ENCODE measurements around the gene TRAF7.
"Not testable (repeated sequence)": the region's sequence is repeated elsewhere in the genome, so short reads cannot be mapped to it uniquely, and the experiment has no call there.

Gene TRAF7

DNA sequence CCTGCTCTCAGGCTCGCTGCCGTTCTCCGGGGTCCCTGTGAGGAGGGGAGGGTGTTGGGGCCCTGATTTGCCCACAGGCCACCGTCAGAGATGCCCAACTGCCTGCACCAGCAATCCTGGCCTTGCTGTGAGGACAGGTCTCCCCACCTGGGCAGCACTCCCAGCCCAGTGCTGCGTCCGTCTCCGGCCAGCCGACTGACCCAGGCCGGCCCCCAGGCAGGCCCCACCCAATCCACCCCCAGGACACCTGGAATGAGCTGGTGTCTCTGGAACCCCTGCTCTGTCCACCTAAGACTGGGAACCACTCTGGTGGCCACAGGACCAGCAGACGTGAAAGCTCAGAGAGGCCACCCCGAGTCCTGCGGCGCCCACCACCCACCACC, 40.0 kb upstream of the TRAF7 start:
- in situ Hi-C loops (cut with MboI; ENCODE audit: low sequenced_read_pairs, unreplicated experiment): no loop called here
- no peak for DNase-seq (ENCODE audit: low spot score)
- TF ChIP-seq CTCF (IDR thresholded peaks at IDR 0.05; ENCODE audit: borderline replicate concordance, control extremely low read depth, extremely low read depth, insufficient read depth, missing control alignments): no peak

DNA sequence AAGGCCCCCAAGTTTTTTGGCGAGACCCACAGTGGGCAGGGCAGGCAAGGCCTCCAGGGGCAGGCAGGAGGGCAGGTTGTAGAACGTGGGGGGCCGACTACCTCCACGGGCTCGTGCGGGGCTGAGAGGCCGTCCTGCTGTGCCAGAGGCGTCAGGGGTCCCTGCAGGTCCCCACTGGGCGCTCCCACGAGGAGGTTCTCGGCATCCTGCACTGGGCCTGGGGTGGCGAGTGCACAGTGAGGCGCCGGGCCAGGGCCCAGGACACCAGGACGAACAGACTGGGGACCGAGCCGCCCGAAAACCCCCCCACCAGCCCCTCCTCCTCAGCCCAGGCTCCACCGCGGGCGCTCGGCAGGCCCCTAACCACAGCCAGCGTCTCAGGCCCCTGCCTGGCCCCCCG, 39.2 kb upstream of the TRAF7 start:
- DNase-seq (ENCODE audit: low spot score); in situ Hi-C loops (cut with MboI; ENCODE audit: low sequenced_read_pairs, unreplicated experiment): not testable (repeated sequence)

DNA sequence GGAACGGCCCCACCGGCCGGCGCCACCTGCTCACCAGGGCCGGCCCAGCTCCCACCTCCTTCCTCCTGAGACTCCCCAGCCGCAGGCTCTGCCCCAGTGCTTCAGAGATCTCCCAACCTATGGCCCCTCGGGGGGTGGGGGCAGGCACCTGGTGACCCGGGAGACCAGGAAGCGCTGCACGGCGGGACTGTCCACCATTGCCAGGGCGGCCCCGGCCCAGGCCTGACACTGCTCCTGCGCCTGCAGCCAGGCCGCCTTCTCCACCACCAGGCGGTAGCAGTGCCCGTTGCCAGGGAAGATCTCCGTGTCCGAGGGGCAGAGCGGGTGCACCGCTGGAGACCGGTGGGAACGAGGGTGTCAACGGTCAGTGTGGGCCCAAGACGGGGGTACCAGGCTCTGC, 38.2 kb upstream of the TRAF7 start:
- in situ Hi-C loops (cut with MboI; ENCODE audit: low sequenced_read_pairs, unreplicated experiment); DNase-seq (ENCODE audit: low spot score): not testable (repeated sequence)

- in situ Hi-C loops (cut with MboI; ENCODE audit: low sequenced_read_pairs, unreplicated experiment); DNase-seq (ENCODE audit: low spot score): not testable (repeated sequence)
Observed at GRCh38 chr16:2117960-2118722, 37.4 kb upstream of the TRAF7 start.

- peak; percentile 31 for TF ChIP-seq CTCF (IDR thresholded peaks at IDR 0.05; ENCODE audit: borderline replicate concordance, control extremely low read depth, extremely low read depth, insufficient read depth, missing control alignments)
- DNase-seq (ENCODE audit: low spot score): peak; percentile 51
- in situ Hi-C loops (cut with MboI; ENCODE audit: low sequenced_read_pairs, unreplicated experiment): not testable (repeated sequence)
Observed at GRCh38 chr16:2121325-2121724, 34.3 kb upstream of the TRAF7 start.

DNA sequence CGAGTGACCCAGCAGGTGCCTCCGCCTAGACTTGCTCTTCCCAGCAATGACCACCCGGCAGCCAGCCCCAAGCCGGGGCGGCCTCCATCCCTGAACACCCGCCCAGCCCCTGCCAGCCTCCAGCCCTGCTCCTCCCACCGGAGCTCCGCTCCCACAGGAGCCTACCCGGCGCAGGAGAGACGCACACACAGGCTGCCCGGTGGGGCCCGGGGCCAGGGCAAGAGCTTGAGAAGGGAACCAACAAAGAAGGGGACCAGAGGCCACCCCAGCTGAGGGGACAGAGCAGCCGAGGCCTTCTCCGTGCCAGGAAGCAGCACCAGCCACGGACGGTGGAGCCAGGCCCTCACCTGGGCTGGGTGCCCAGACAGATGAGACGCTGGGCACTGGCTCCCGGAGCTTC, 33.7 kb upstream of the TRAF7 start:
- in situ Hi-C loops (cut with MboI; ENCODE audit: low sequenced_read_pairs, unreplicated experiment): no loop called here

GRCh38 chr16:2122429-2122828, 33.2 kb upstream of the TRAF7 start:
- TF ChIP-seq CTCF (IDR thresholded peaks at IDR 0.05; ENCODE audit: borderline replicate concordance, control extremely low read depth, extremely low read depth, insufficient read depth, missing control alignments): no peak
- DNase-seq (ENCODE audit: low spot score): no peak
- in situ Hi-C loops (cut with MboI; ENCODE audit: low sequenced_read_pairs, unreplicated experiment): no loop called here

More for the DNA sequence above, 33.7 kb upstream of the TRAF7 start:
- TF ChIP-seq CTCF (IDR thresholded peaks at IDR 0.05; ENCODE audit: borderline replicate concordance, control extremely low read depth, extremely low read depth, insufficient read depth, missing control alignments): no peak
- DNase-seq (ENCODE audit: low spot score): no peak

DNA sequence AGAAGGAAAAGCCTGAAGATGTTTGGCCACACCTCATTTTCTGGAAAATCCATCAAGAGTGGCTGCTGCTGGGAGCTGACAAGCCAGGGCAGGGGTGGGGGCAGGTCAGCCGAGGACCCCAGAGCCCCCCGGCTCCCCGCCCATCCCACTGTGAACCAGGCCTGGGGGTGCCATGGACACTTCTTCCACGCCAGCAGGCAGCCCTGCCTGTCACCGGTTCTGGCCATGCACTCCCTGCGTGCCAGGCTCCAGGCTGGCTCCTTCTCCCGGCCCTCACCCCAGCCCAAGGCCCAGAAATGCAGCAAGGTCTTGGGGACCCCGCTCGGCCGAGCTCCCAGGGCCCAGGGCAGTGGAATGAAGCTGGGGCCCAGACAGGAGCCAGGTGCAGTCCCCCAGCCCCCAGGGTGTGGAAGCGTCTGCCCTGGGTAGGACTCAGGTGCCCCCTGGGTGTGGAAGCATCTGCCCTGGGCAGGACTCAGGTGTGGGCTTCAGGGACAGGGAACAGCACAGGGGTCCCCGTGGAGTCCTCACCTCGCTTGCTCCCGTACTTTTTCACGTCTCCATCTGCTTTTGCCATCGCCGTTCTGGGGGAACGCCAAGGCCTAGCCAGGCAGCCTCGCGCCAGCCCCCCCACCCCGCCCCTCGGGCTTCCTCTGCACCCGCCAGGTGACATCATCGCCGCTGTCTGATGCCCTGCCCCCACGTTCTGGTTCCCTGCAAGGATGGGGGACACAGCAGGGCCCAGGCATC, 32.5 kb upstream of the TRAF7 start:
- DNase-seq (ENCODE audit: low spot score); in situ Hi-C loops (cut with MboI; ENCODE audit: low sequenced_read_pairs, unreplicated experiment): not testable (repeated sequence)

DNA sequence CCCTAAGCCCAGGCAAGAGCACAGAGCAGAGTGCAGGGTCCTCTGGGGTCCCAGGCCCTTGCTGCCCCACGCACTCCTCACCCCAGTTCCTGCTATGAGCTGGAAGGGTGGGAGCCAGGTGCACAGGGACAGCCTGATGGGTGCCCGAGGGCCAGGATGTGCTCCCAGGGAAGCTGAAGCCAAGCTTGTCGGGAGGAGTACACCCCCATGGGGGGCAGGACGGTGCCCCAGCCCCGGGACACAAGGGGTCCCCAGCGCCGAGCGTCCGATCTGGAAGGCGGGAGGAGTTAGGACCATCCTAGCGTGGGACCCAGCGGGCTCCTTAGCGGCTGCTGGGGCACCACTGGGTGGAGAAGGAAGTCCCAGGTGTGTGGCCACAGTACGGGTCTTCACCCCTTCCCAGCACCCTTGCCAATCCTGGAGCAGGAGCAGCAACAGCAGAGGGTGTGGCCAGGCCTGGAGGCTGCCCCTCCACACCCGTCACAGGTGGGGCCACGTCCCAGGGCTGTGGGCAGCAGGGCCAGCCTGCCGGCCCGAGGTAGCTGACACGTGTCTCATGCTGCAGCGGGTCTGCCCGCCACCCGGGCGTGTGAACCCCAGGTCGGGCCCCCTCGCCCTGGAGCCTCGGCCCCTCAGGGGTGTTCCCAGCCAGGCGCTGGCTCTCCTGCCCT, 31.7 kb upstream of the TRAF7 start:
- in situ Hi-C loops (cut with MboI; ENCODE audit: low sequenced_read_pairs, unreplicated experiment); DNase-seq (ENCODE audit: low spot score): not testable (repeated sequence)

GRCh38 chr16:2124377-2124693, 31.2 kb upstream of the TRAF7 start:
- in situ Hi-C loops (cut with MboI; ENCODE audit: low sequenced_read_pairs, unreplicated experiment); DNase-seq (ENCODE audit: low spot score): not testable (repeated sequence)

GRCh38 chr16:2124694-2125444, 30.7 kb upstream of the TRAF7 start:
- DNase-seq (ENCODE audit: low spot score); in situ Hi-C loops (cut with MboI; ENCODE audit: low sequenced_read_pairs, unreplicated experiment): not testable (repeated sequence)

DNA sequence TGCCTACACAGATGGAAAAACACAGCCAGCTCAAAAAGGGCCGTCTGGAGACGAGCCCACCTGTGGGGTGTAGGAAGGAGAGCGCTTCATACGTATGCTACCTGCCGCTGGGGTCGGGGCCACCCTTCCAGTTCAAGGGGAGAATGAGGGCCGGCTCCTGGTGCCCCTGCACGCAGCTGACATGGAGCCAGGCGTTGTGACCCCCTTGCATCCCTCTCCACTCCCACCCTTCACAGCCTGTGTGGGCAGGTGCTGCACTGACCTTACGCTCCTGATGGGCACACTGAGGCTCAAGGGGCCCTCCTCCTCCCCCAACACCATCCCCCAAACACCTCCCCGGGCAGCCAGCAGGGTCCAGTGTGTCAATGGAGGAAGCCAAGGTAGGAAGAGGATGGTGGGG, 30.0 kb upstream of the TRAF7 start:
- DNase-seq (ENCODE audit: low spot score); in situ Hi-C loops (cut with MboI; ENCODE audit: low sequenced_read_pairs, unreplicated experiment): not testable (repeated sequence)
